Kidney epithelial cell (primary cell): ENCODE measurements around the gene MS4A15. TPM values are rescaled to one million over a fixed set of nuclear protein-coding genes. Genes with fewer than 3 reads are reported as not detected.
"Not testable (repeated sequence)": the region's sequence is repeated elsewhere in the genome, so short reads cannot be mapped to it uniquely, and the experiment has no call there.

Experiments
- DNase-seq: peaks from one replicate; pipeline ENCODE4 v3.0.0-alpha.2; 2010; ENCODE audit warnings: low read depth
- H3K27me3 ChIP-seq: 2 replicates; pipeline ENCODE4 v1.6.0; 2011; ENCODE audit warnings: low read length; ENCODE audit not compliant: control insufficient read depth, insufficient read depth
- H3K36me3 ChIP-seq: 2 replicates; pipeline ENCODE4 v1.5.1; 2011; ENCODE audit warnings: low read length; ENCODE audit not compliant: control insufficient read depth, insufficient read depth
- H3K4me3 ChIP-seq: 2 replicates; pipeline ENCODE4 v1.5.1; 2011; ENCODE audit warnings: low read depth, mild to moderate bottlenecking, control low read depth, low read length
- total RNA-seq: library from RNA; depleted of rRNA; stranded (reverse); fragments of >200 nt; gene quantifications from 2 replicates; pipeline ENCODE4 v1.2.3, GENCODE V29; 2015
- TF ChIP-seq, protein P1 (sequence below): IDR thresholded peaks from 2 replicates; pipeline ENCODE4 v1.5.1; 2011; ENCODE audit warnings: mild to moderate bottlenecking, moderate library complexity, low read length, control low read depth, inconsistent platforms; ENCODE audit not compliant: insufficient read depth, poor library complexity, severe bottlenecking

The MS4A15 gene
- total RNA-seq, 1 donor from 2014 or later = not detected

DNA sequence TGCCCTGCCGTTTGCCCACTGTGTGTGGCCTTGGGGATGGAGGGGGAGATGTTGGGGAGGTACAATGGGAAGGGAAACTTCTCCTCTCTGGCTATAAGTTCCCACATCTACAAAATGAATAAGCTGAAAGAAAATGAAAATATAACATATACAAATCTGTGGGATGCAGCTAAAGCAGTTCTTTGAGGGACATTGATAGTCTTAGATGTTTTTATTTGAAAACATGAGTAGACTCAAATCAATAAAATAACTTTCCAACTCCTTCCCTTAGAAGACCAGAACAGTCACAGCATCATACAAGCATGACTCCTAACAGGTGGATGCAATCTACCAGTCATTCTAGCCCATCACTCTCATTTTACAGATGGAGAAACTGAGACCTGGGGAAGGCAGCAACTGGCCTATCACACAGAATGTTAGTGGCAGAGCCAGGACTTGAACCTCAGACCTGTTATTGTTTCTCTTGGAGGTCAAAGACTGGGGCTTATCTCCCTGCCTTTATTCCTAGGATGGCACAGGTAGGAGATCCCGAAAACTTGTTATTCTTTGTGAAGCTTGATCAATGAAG lies 60.0 kb downstream of the MS4A15 start:
- no peaks in the 10 kb centered on the region for H3K27me3 ChIP-seq
- no peak for DNase-seq
- no peak overlapping the region for H3K4me3 ChIP-seq
- no peaks in the 10 kb centered on the region for H3K36me3 ChIP-seq
- TF ChIP-seq, protein P1, sequence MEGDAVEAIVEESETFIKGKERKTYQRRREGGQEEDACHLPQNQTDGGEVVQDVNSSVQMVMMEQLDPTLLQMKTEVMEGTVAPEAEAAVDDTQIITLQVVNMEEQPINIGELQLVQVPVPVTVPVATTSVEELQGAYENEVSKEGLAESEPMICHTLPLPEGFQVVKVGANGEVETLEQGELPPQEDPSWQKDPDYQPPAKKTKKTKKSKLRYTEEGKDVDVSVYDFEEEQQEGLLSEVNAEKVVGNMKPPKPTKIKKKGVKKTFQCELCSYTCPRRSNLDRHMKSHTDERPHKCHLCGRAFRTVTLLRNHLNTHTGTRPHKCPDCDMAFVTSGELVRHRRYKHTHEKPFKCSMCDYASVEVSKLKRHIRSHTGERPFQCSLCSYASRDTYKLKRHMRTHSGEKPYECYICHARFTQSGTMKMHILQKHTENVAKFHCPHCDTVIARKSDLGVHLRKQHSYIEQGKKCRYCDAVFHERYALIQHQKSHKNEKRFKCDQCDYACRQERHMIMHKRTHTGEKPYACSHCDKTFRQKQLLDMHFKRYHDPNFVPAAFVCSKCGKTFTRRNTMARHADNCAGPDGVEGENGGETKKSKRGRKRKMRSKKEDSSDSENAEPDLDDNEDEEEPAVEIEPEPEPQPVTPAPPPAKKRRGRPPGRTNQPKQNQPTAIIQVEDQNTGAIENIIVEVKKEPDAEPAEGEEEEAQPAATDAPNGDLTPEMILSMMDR = no peak

DNA sequence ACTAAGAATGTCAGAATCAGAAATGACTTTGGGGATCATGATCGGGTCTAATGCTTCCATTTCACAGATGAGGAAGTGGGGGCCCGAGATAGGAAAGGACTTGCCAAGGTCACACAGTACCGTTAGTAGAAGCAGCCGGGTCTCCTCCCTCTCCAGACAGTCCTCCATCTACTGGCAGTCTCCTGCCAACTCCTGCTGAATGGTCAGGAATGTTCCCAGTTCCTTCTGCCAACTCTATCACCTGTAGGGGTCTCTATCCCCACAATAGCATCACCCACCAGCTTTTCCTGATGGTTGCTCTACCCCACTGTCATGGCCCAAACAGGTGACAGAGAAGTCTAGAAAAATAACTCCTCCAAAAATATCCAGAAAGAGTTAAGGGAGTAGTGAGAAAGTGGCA lies 61.4 kb downstream of the MS4A15 start:
- Histone ChIP-seq H3K36me3 (no peaks in the 10 kb centered on the region), H3K4me3 (no peak overlapping the region), H3K27me3 (no peaks in the 10 kb centered on the region)
- TF ChIP-seq, protein P1 = no peak
- no peak for DNase-seq

- Histone ChIP-seq H3K4me3 (no peak overlapping the region), H3K36me3 (no peaks in the 10 kb centered on the region), H3K27me3 (no peaks in the 10 kb centered on the region)
- no peak for DNase-seq
- TF ChIP-seq, protein P1 = no peak
These were observed 65.3 kb downstream of the MS4A15 start for GRCh38 chr11:60821827-60822599.

GRCh38 chr11:60823745-60824306 lies 67.2 kb downstream of the MS4A15 start:
- not testable (repeated sequence) for H3K36me3 ChIP-seq, H3K27me3 ChIP-seq, DNase-seq, H3K4me3 ChIP-seq

DNA sequence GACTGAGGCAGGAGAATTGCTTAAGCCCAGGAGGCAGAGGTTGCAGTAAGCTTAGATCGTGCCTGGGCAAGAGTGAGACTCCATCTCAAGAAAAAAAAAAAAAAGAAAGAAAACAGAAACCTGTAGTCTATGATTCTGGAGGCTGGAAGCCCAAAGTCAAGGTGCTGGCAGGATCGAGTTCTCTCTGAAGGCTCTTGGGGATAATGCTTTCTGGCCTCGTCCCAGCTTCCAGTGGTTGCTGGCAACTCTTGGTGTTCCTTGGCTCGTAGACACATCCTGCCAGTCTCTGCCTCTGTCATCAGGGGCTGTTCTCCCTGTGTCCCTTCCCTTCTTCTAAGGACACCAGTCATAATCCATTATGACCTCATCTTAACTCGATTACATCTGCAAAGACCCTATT lies 68.5 kb downstream of the MS4A15 start:
- TF ChIP-seq, protein P1 = no peak
- Histone ChIP-seq H3K4me3 (no peak overlapping the region), H3K27me3 (peaks cover 9% of the 10 kb centered on the region), H3K36me3 (no peaks in the 10 kb centered on the region)
- DNase-seq = no peak

- TF ChIP-seq, protein P1 = no peak
These were observed 69.1 kb downstream of the MS4A15 start for GRCh38 chr11:60825790-60826189.

More at GRCh38 chr11:60825790-60826189, 69.1 kb downstream of the MS4A15 start:
- Histone ChIP-seq H3K36me3 (no peaks in the 10 kb centered on the region), H3K4me3 (no peak overlapping the region), H3K27me3 (peaks cover 9% of the 10 kb centered on the region)
- DNase-seq = no peak

Other genes with a start within 250 kb of the MS4A15 start
- not detected in 2 replicates for gene MS4A13, start 241.5 kb upstream of the MS4A15 start, total RNA-seq
- not detected in 2 replicates for gene MS4A8, start 57.3 kb upstream of the MS4A15 start, total RNA-seq
- not detected in 2 replicates for gene MS4A18, start 32.1 kb upstream of the MS4A15 start, total RNA-seq
- gene MS4A10, start 28.5 kb downstream of the MS4A15 start, total RNA-seq = not detected in 2 replicates
- gene CCDC86, start 85.2 kb downstream of the MS4A15 start, total RNA-seq = 53.6 and 54.5 TPM in 2 replicates
- gene PTGDR2, start 99.1 kb downstream of the MS4A15 start, total RNA-seq = not detected in 2 replicates
- gene ZP1, start 110.7 kb downstream of the MS4A15 start, total RNA-seq = not detected in 2 replicates
- gene PRPF19, start 149.7 kb downstream of the MS4A15 start, total RNA-seq = 98.8 and 112 TPM in 2 replicates
- 64.5 and 82.0 TPM in 2 replicates for gene TMEM109, start 157.3 kb downstream of the MS4A15 start, total RNA-seq
- 597 and 616 TPM in 2 replicates for gene TMEM132A, start 167.6 kb downstream of the MS4A15 start, total RNA-seq
- gene SLC15A3, start 195.3 kb downstream of the MS4A15 start, total RNA-seq = 2.3 and 2.4 TPM in 2 replicates
- 0.29 and 1.2 TPM in 2 replicates for gene CD6, start 214.8 kb downstream of the MS4A15 start, total RNA-seq